ENCODE results near the gene OR10T2. TPM values are rescaled to one million over a fixed set of nuclear protein-coding genes. Genes with fewer than 3 reads are reported as not detected.

The OR10T2 gene
- polyA plus RNA-seq, 3 donors, result not detected

- H3K9me3 Mint-ChIP-seq, result no peaks in the 10 kb centered on the region
- H3K4me3 Mint-ChIP-seq, result no peak overlapping the region
- no peak overlapping the region for H3K9ac ChIP-seq (ENCODE audit: insufficient read depth, low read length, poor library complexity, severe bottlenecking)
- no peaks in the 10 kb centered on the region for H3K36me3 ChIP-seq (replicated peaks in 1 of 2; ENCODE audit: control insufficient read depth in 1 of 2, insufficient read depth in 2 of 2, low read length in 2 of 2)
- H3K4me1 ChIP-seq (ENCODE audit: control insufficient read depth in 1 of 2, insufficient read depth in 2 of 2, low read length in 2 of 2), result no peaks in the 10 kb centered on the region
- intact Hi-C loops (cut with micrococcal nuclease), result no loop called here
- peaks cover 0 to 6% (median 1%) of the 10 kb centered on the region in 3 donors for H3K27me3 Mint-ChIP-seq (ENCODE audit: low read depth in 3 of 3)
- H3K27me3 ChIP-seq (ENCODE audit: control insufficient read depth in 2 of 2, insufficient read depth in 2 of 2, low read length in 2 of 2), result peaks cover 0 to 2% of the 10 kb centered on the region in 2 donors
- H2AFZ ChIP-seq (ENCODE audit: insufficient read depth, low read depth, low read length, poor library complexity, severe bottlenecking), result no peak overlapping the region
- no peak overlapping the region for H3K27ac Mint-ChIP-seq
- no peaks in the 10 kb centered on the region for H3K36me3 Mint-ChIP-seq
- H3K79me2 ChIP-seq (ENCODE audit: insufficient read depth, low read length), result no peaks in the 10 kb centered on the region
- no peak overlapping the region for H3K4me2 ChIP-seq (replicated peaks; ENCODE audit: extremely low read depth, low read length, poor library complexity, severe bottlenecking)
- no peak overlapping the region for H3K27ac ChIP-seq (ENCODE audit: low read depth in 1 of 2, low read length in 2 of 2)
- no peaks in the 10 kb centered on the region for H4K20me1 ChIP-seq (ENCODE audit: insufficient read depth, low read length)
- H3K4me3 ChIP-seq (replicated peaks in 1 of 3; ENCODE audit: low read depth in 2 of 3, low read length in 3 of 3), result no peak overlapping the region
- H3K9me3 ChIP-seq (replicated peaks in 1 of 2; ENCODE audit: control insufficient read depth in 1 of 2, insufficient read depth in 1 of 2, low read length in 2 of 2), result no peaks in the 10 kb centered on the region
- no peak for TF ChIP-seq CTCF (IDR thresholded peaks at IDR 0.05)
- DNase-seq, result no peak
- 100% methylated on average over 1 of the region's 4 CpGs for WGBS (ENCODE audit: insufficient coverage)
- H3K4me1 Mint-ChIP-seq, result peaks cover 5% of the 10 kb centered on the region
Observed at GRCh38 chr1:158414651-158415345, 15.5 kb upstream of the OR10T2 start.

- Histone ChIP-seq H3K9me3 (replicated peaks in 1 of 2; ENCODE audit: control insufficient read depth in 1 of 2, insufficient read depth in 1 of 2, low read length in 2 of 2) (no peaks in the 10 kb centered on the region), H3K27me3 (ENCODE audit: control insufficient read depth in 2 of 2, insufficient read depth in 2 of 2, low read length in 2 of 2) (no peaks in the 10 kb centered on the region), H3K4me3 (replicated peaks in 1 of 3; ENCODE audit: low read depth in 2 of 3, low read length in 3 of 3) (no peak overlapping the region), H3K27ac (ENCODE audit: low read depth in 1 of 2, low read length in 2 of 2) (no peak overlapping the region), H3K9ac (ENCODE audit: insufficient read depth, low read length, poor library complexity, severe bottlenecking) (no peak overlapping the region), H3K4me1 (ENCODE audit: control insufficient read depth in 1 of 2, insufficient read depth in 2 of 2, low read length in 2 of 2) (no peaks in the 10 kb centered on the region), H3K36me3 (replicated peaks in 1 of 2; ENCODE audit: control insufficient read depth in 1 of 2, insufficient read depth in 2 of 2, low read length in 2 of 2) (no peaks in the 10 kb centered on the region), H2AFZ (ENCODE audit: insufficient read depth, low read depth, low read length, poor library complexity, severe bottlenecking) (no peak overlapping the region), H4K20me1 (ENCODE audit: insufficient read depth, low read length) (no peaks in the 10 kb centered on the region), H3K4me2 (replicated peaks; ENCODE audit: extremely low read depth, low read length, poor library complexity, severe bottlenecking) (no peak overlapping the region), H3K79me2 (ENCODE audit: insufficient read depth, low read length) (no peaks in the 10 kb centered on the region)
- DNase-seq, result no peak
- H3K4me3 Mint-ChIP-seq, result no peak overlapping the region
- H3K9me3 Mint-ChIP-seq, result peaks cover 0 to 2% (median 0%) of the 10 kb centered on the region in 7 donors
- peaks cover 0 to 7% (median 3%) of the 10 kb centered on the region in 3 donors for H3K27me3 Mint-ChIP-seq (ENCODE audit: low read depth in 3 of 3)
- intact Hi-C loops (cut with micrococcal nuclease), result no loop called here
- no CpG with 5 or more reads among the region's 5 CpGs for WGBS (ENCODE audit: insufficient coverage)
- H3K36me3 Mint-ChIP-seq, result no peaks in the 10 kb centered on the region
- H3K27ac Mint-ChIP-seq, result no peak overlapping the region
- no peak for TF ChIP-seq CTCF (IDR thresholded peaks at IDR 0.05)
- no peaks in the 10 kb centered on the region for H3K4me1 Mint-ChIP-seq
Observed at GRCh38 chr1:158407092-158407491, 7.8 kb upstream of the OR10T2 start.
